H1 (cell line): Measurements from ENCODE around the gene MEA1. TPM values are rescaled to one million over a fixed set of nuclear protein-coding genes. Genes with fewer than 3 reads are reported as not detected.

Source experiments
- CTBP2 ChIP-seq: IDR thresholded peaks from 2 replicates; pipeline ENCODE4 v1.7.0; 2011; ENCODE audit warnings: borderline replicate concordance, mild to moderate bottlenecking, moderate library complexity, mixed read lengths, low read length; ENCODE audit not compliant: insufficient read depth, insufficient read length
- SP1 ChIP-seq: IDR thresholded peaks from 2 replicates; pipeline ENCODE4 v1.6.1; 2011; ENCODE audit warnings: low read depth, low read length
- polyA plus RNA-seq, 7 experiments: library from polyadenylated mRNA; depleted of rRNA in 3 of 7; stranded (reverse) in 5 of 7; unstranded in 2 of 7; fragments of >200 nt in 5 of 7; fragments of 200-250 nt in 2 of 7; gene quantifications; 1 replicate in 5 of 7; 2 replicates in 1 of 7; 4 replicates in 1 of 7; pipeline versions ENCODE4 v1.2.1 to v1.2.3, GENCODE V29; 2011 to 2013; ENCODE audit warnings: missing spikeins in 2 of 7, mixed read lengths in 2 of 7
- total RNA-seq: library from RNA; stranded (reverse); fragmentation: NEBNext Ultra II Directional; extraction: Animal tissue kit (Norgen Biotek cat#: 25700); gene quantifications from 2 replicates; pipeline ENCODE4 v1.2.1, GENCODE V29; 2021

The MEA1 gene
- total and polyA plus RNA-seq, 2 of the 8 experiments (the other 6 are each of a cell fraction or from before 2014, with no cell fraction given): 94.2 to 96.4 TPM

- no peak for TF ChIP-seq SP1
- TF ChIP-seq CTBP2: no peak
Measured at GRCh38 chr6:43014434-43014909, 726 bp upstream of the MEA1 start (continued).
